Measurements from ENCODE around the gene ANKRD12. TPM values are rescaled to one million over a fixed set of nuclear protein-coding genes. Genes with fewer than 3 reads are reported as not detected.

The ANKRD12 gene
- total RNA-seq, 1 experiment from 2014 or later: 43.4 TPM

GRCh38 chr18:9130195-9130594, 6.4 kb upstream of the ANKRD12 start:
- ChIA-PET CTCF (no interaction called here), POLR2A (no interaction called here)
- H3K9me3 Mint-ChIP-seq: no peaks in the 10 kb centered on the region
- no peak for ATAC-seq
- H3K27ac Mint-ChIP-seq: no peak overlapping the region
- no peak overlapping the region for H3K4me3 Mint-ChIP-seq
- TF ChIP-seq ZNF512 (CRISPR knock-in tag; IDR thresholded peaks at IDR 0.05; ENCODE audit: borderline replicate concordance): no peak
- no peak for TF ChIP-seq ELF4 (CRISPR knock-in tag; IDR thresholded peaks at IDR 0.05; ENCODE audit: low read depth)
- TF ChIP-seq MXD4 (CRISPR knock-in tag; IDR thresholded peaks at IDR 0.05; ENCODE audit: borderline replicate concordance): no peak
- no peak for TF ChIP-seq GRHL2 (CRISPR knock-in tag; IDR thresholded peaks at IDR 0.05; ENCODE audit: insufficient replicate concordance, severe bottlenecking)
- no peak for TF ChIP-seq ZNF396 (CRISPR knock-in tag; IDR thresholded peaks at IDR 0.05; ENCODE audit: borderline replicate concordance)
- TF ChIP-seq IRF2 (CRISPR knock-in tag; IDR thresholded peaks at IDR 0.05; ENCODE audit: borderline replicate concordance, low read depth): no peak
- TF ChIP-seq TP53 (CRISPR knock-in tag; IDR thresholded peaks at IDR 0.05): no peak
- no peak for TF ChIP-seq E2F4 (CRISPR knock-in tag; IDR thresholded peaks at IDR 0.05; ENCODE audit: borderline replicate concordance, low read depth)
- TF ChIP-seq FOXJ3 (CRISPR knock-in tag; IDR thresholded peaks at IDR 0.05; ENCODE audit: borderline replicate concordance): no peak
- no peaks in the 10 kb centered on the region for H3K27me3 Mint-ChIP-seq (ENCODE audit: low read depth)
- peaks cover 7% of the 10 kb centered on the region; the same call in 1 of the 2 replicates for H3K4me1 Mint-ChIP-seq
- no peak for DNase-seq (ENCODE audit: low spot score)
- H3K36me3 Mint-ChIP-seq: peaks cover 65% of the 10 kb centered on the region

- Mint-ChIP-seq H3K4me3 (no peak overlapping the region), H3K36me3 (peaks cover 59% of the 10 kb centered on the region), H3K27ac (no peak overlapping the region), H3K9me3 (no peaks in the 10 kb centered on the region), H3K27me3 (ENCODE audit: low read depth) (no peaks in the 10 kb centered on the region), H3K4me1 (peaks cover 12% of the 10 kb centered on the region)
- TF ChIP-seq ESRRA (CRISPR knock-in tag; IDR thresholded peaks at IDR 0.05; ENCODE audit: borderline replicate concordance) (no peak), MLX (CRISPR knock-in tag; IDR thresholded peaks at IDR 0.05) (no peak), ZNF232 (CRISPR knock-in tag; IDR thresholded peaks at IDR 0.05) (no peak), NR2C2 (CRISPR knock-in tag; IDR thresholded peaks at IDR 0.05) (no peak), GABPB1 (CRISPR knock-in tag; IDR thresholded peaks at IDR 0.05) (no peak), CREB1 (CRISPR knock-in tag; IDR thresholded peaks at IDR 0.05) (no peak), ZNF423 (CRISPR knock-in tag; IDR thresholded peaks at IDR 0.05) (no peak), HMGA2 (CRISPR knock-in tag; IDR thresholded peaks at IDR 0.05) (no peak), RORB (CRISPR knock-in tag; IDR thresholded peaks at IDR 0.05) (no peak), ZNF121 (CRISPR knock-in tag; IDR thresholded peaks at IDR 0.05) (no peak)
- CTCF ChIA-PET: no interaction called here
- no peak for ATAC-seq
- POLR2A ChIA-PET: no interaction called here
- no peak for DNase-seq (ENCODE audit: low spot score)
Observed at GRCh38 chr18:9130806-9131205, 5.8 kb upstream of the ANKRD12 start.

GRCh38 chr18:9132628-9133027, 4.0 kb upstream of the ANKRD12 start:
- ATAC-seq (no peak), DNase-seq (ENCODE audit: low spot score) (no peak)
- Mint-ChIP-seq H3K4me3 (no peak overlapping the region), H3K27ac (no peak overlapping the region), H3K27me3 (ENCODE audit: low read depth) (no peaks in the 10 kb centered on the region), H3K9me3 (no peaks in the 10 kb centered on the region), H3K36me3 (peaks cover 45% of the 10 kb centered on the region), H3K4me1 (peaks cover 13% of the 10 kb centered on the region)
- POLR2A ChIA-PET: no interaction called here
- TF ChIP-seq ZBTB21 (CRISPR knock-in tag; IDR thresholded peaks at IDR 0.05; ENCODE audit: borderline replicate concordance) (no peak), ZNF423 (CRISPR knock-in tag; IDR thresholded peaks at IDR 0.05) (no peak), IRF1 (CRISPR knock-in tag; IDR thresholded peaks at IDR 0.05) (no peak), E2F4 (CRISPR knock-in tag; IDR thresholded peaks at IDR 0.05; ENCODE audit: borderline replicate concordance, low read depth) (no peak), ZMAT4 (CRISPR knock-in tag; IDR thresholded peaks at IDR 0.05) (no peak), ZNF138 (CRISPR knock-in tag; conservative IDR thresholded peaks at IDR 0.05) (no peak)
- CTCF ChIA-PET: no interaction called here
